AG09309 (cell line): ENCODE data around the gene SEMA3C.

ENCODE experiments used
- DNase-seq: peaks from one replicate; pipeline ENCODE4 v3.0.0-alpha.2; 2010; ENCODE audit warnings: low read depth
- H3K4me3 ChIP-seq: 2 replicates; pipeline ENCODE4 v1.5.1; 2011; ENCODE audit warnings: mild to moderate bottlenecking, low read depth, low read length, moderate library complexity; ENCODE audit not compliant: control insufficient read depth
- CTCF ChIP-seq: IDR thresholded peaks from 2 replicates; pipeline ENCODE4 v1.5.1; 2011; ENCODE audit warnings: mild to moderate bottlenecking, low read depth, low read length, inconsistent platforms; ENCODE audit not compliant: insufficient read depth, control insufficient read depth; ENCODE audit errors: missing control alignments

SEMA3C gene

GRCh38 chr7:80767654-80768053 lies 151.2 kb downstream of the SEMA3C start:
- no peak overlapping the region for H3K4me3 ChIP-seq
- TF ChIP-seq CTCF: no peak
- no peak for DNase-seq

- DNase-seq: no peak
- TF ChIP-seq CTCF: no peak
- no peak overlapping the region for H3K4me3 ChIP-seq
These were observed 152.1 kb downstream of the SEMA3C start for GRCh38 chr7:80766724-80767123.

- TF ChIP-seq CTCF: no peak
- DNase-seq: no peak
- H3K4me3 ChIP-seq: no peak overlapping the region
These were observed 154.7 kb downstream of the SEMA3C start for GRCh38 chr7:80764132-80764531.

GRCh38 chr7:80763704-80764103 lies 155.1 kb downstream of the SEMA3C start:
- no peak overlapping the region for H3K4me3 ChIP-seq
- no peak for TF ChIP-seq CTCF
- no peak for DNase-seq

- no peak for DNase-seq
- TF ChIP-seq CTCF: no peak
- no peak overlapping the region for H3K4me3 ChIP-seq
These were observed 155.6 kb downstream of the SEMA3C start for GRCh38 chr7:80763289-80763688.

GRCh38 chr7:80760292-80760691 lies 158.6 kb downstream of the SEMA3C start:
- H3K4me3 ChIP-seq: no peak overlapping the region
- no peak for DNase-seq
- no peak for TF ChIP-seq CTCF
